NCI-H1694 (cell line): ENCODE measurements around the gene NCOA3.

Experiments used
- DNase-seq: peaks from one replicate; lab custom pipeline; 2025; lab: John Stamatoyannopoulos, UW

NCOA3 gene

GRCh38 chr20:47638851-47639250 lies 137.2 kb downstream of the NCOA3 start:
- no peak for DNase-seq

- no peak for DNase-seq
Observed at GRCh38 chr20:47642118-47642517, 140.4 kb downstream of the NCOA3 start.

GRCh38 chr20:47642624-47643023 lies 140.9 kb downstream of the NCOA3 start:
- DNase-seq, result no peak

GRCh38 chr20:47645632-47646031 lies 143.9 kb downstream of the NCOA3 start:
- DNase-seq, result no peak

- no peak for DNase-seq
Observed at GRCh38 chr20:47647994-47648393, 146.3 kb downstream of the NCOA3 start.

GRCh38 chr20:47648943-47649342 lies 147.3 kb downstream of the NCOA3 start:
- DNase-seq, result no peak

- DNase-seq, result no peak
Observed at GRCh38 chr20:47652301-47652700, 150.6 kb downstream of the NCOA3 start.

GRCh38 chr20:47652794-47653193 lies 151.1 kb downstream of the NCOA3 start:
- DNase-seq, result no peak

- no peak for DNase-seq
Observed at GRCh38 chr20:47653869-47654268, 152.2 kb downstream of the NCOA3 start.

- DNase-seq, result no peak
Observed at GRCh38 chr20:47654370-47654769, 152.7 kb downstream of the NCOA3 start.

- no peak for DNase-seq
Observed at GRCh38 chr20:47655635-47656034, 153.9 kb downstream of the NCOA3 start.

GRCh38 chr20:47656318-47656717 lies 154.6 kb downstream of the NCOA3 start:
- no peak for DNase-seq

GRCh38 chr20:47659904-47660601 lies 158.4 kb downstream of the NCOA3 start:
- DNase-seq, result no peak

GRCh38 chr20:47660602-47660905 lies 158.9 kb downstream of the NCOA3 start:
- no peak for DNase-seq

GRCh38 chr20:47660983-47661700 lies 159.5 kb downstream of the NCOA3 start:
- no peak for DNase-seq

GRCh38 chr20:47661714-47662113 lies 160.0 kb downstream of the NCOA3 start:
- no peak for DNase-seq

GRCh38 chr20:47662483-47663353 lies 161.0 kb downstream of the NCOA3 start:
- DNase-seq, result no peak

GRCh38 chr20:47663354-47664067 lies 161.8 kb downstream of the NCOA3 start:
- DNase-seq, result peak; percentile 67

- no peak for DNase-seq
Observed at GRCh38 chr20:47664068-47664437, 162.4 kb downstream of the NCOA3 start.

GRCh38 chr20:47664744-47665143 lies 163.1 kb downstream of the NCOA3 start:
- no peak for DNase-seq

GRCh38 chr20:47665221-47665991 lies 163.7 kb downstream of the NCOA3 start:
- no peak for DNase-seq

GRCh38 chr20:47666304-47666703 lies 164.6 kb downstream of the NCOA3 start:
- no peak for DNase-seq
